HG03159 (cell line): ENCODE results near the gene ZNF562.
"Not testable (repeated sequence)": the region's sequence is repeated elsewhere in the genome, so short reads cannot be mapped to it uniquely, and the experiment has no call there.

ENCODE experiments used
- ATAC-seq: cut with Tn5 transposase; IDR thresholded peaks from one replicate; pipeline ENCODE4 v1.9.1; 2021; ENCODE audit warnings: mild to moderate bottlenecking, moderate library complexity; ENCODE audit not compliant: unreplicated experiment

Gene ZNF562

GRCh38 chr19:9674663-9675357 lies at the start of gene ZNF562:
TSS of gene ZNF562 (minus strand) at chr19:9675100. CDS start at chr19:9660744, 14,356 bp downstream.
- peak; percentile 86 for ATAC-seq

GRCh38 chr19:9724157-9724556 lies 49.3 kb upstream of the ZNF562 start:
- ATAC-seq: no peak

- ATAC-seq: no peak
These were observed 47.0 kb upstream of the ZNF562 start for GRCh38 chr19:9721861-9722260.

- ATAC-seq: no peak
These were observed 45.6 kb upstream of the ZNF562 start for GRCh38 chr19:9720541-9720940.

GRCh38 chr19:9711815-9712214 lies 36.9 kb upstream of the ZNF562 start:
- ATAC-seq: no peak

GRCh38 chr19:9709305-9709704 lies 34.4 kb upstream of the ZNF562 start:
- no peak for ATAC-seq

- ATAC-seq: no peak
These were observed 30.9 kb upstream of the ZNF562 start for GRCh38 chr19:9705836-9706235.

- ATAC-seq: no peak
These were observed 27.3 kb upstream of the ZNF562 start for GRCh38 chr19:9702186-9702585.

- ATAC-seq: no peak
These were observed 25.5 kb upstream of the ZNF562 start for GRCh38 chr19:9700229-9700981.

- ATAC-seq: not testable (repeated sequence)
These were observed 15.4 kb upstream of the ZNF562 start for GRCh38 chr19:9690301-9690700.

GRCh38 chr19:9679996-9680395 lies 5.1 kb upstream of the ZNF562 start:
- ATAC-seq: not testable (repeated sequence)

GRCh38 chr19:9675358-9675901 lies 530 bp upstream of the ZNF562 start:
- peak; percentile 53 for ATAC-seq

- peak; percentile 21 for ATAC-seq
These were observed 813 bp downstream of the ZNF562 start for GRCh38 chr19:9673912-9674662.

GRCh38 chr19:9672893-9673292 lies 2.0 kb downstream of the ZNF562 start:
- ATAC-seq: no peak

GRCh38 chr19:9671655-9672054 lies 3.2 kb downstream of the ZNF562 start:
- ATAC-seq: no peak

- no peak for ATAC-seq
These were observed 6.4 kb downstream of the ZNF562 start for GRCh38 chr19:9668544-9668943.

- no peak for ATAC-seq
These were observed 7.0 kb downstream of the ZNF562 start for GRCh38 chr19:9667898-9668297.

- no peak for ATAC-seq
These were observed 16.1 kb downstream of the ZNF562 start for GRCh38 chr19:9658769-9659168.

- not testable (repeated sequence) for ATAC-seq
These were observed 21.8 kb downstream of the ZNF562 start for GRCh38 chr19:9653066-9653555.

- not testable (repeated sequence) for ATAC-seq
These were observed 23.4 kb downstream of the ZNF562 start for GRCh38 chr19:9651464-9651863.

- ATAC-seq: no peak
These were observed 24.6 kb downstream of the ZNF562 start for GRCh38 chr19:9650345-9650744.
